Stimulated activated naive B cell treated with anti-CD40 and anti-IgM and Interleukin-4, amounts not matched to agents 10 μg/mL and 1 μg/mL and 100 μg/mL, for 72 hours (primary cell): ENCODE data around the gene HIGD1A.
"Not testable (repeated sequence)": the region's sequence is repeated elsewhere in the genome, so short reads cannot be mapped to it uniquely, and the experiment has no call there.

Source experiments
- ATAC-seq, 2 donors: fragments of 150-1000 bp; cut with Tn5 transposase; replicated peaks; 2 replicates each; pipeline ENCODE4 v1.10.0; 2021; ENCODE audit warnings: moderate library complexity in 1 of 2
- DNase-seq: peaks from one replicate; pipeline ENCODE4 v3.0.0; 2021
- H3K27ac Mint-ChIP-seq: one replicate; pipeline ENCODE4 v1.8.0; 2022; ENCODE audit warnings: mild to moderate bottlenecking, mixed read lengths
- H3K27me3 Mint-ChIP-seq, 2 donors: one replicate each; pipeline ENCODE4 v1.8.0; 2022; ENCODE audit warnings: mixed read lengths in 2 of 2
- H3K36me3 Mint-ChIP-seq, 2 donors: one replicate each; pipeline ENCODE4 v1.8.0; 2022; ENCODE audit warnings: mixed read lengths in 2 of 2, mild to moderate bottlenecking in 1 of 2
- H3K4me1 Mint-ChIP-seq, 2 donors: one replicate each; pipeline ENCODE4 v1.8.0; 2022; ENCODE audit warnings: mixed read lengths in 2 of 2, mild to moderate bottlenecking in 1 of 2
- H3K4me3 Mint-ChIP-seq, 2 donors: one replicate each; pipeline ENCODE4 v1.8.0; 2022; ENCODE audit warnings: mild to moderate bottlenecking in 2 of 2, mixed read lengths in 2 of 2, moderate library complexity in 1 of 2
- H3K9me3 Mint-ChIP-seq, 2 donors: one replicate each; pipeline ENCODE4 v1.8.0; 2022; ENCODE audit warnings: mixed read lengths in 2 of 2, mild to moderate bottlenecking in 1 of 2

HIGD1A gene

DNA sequence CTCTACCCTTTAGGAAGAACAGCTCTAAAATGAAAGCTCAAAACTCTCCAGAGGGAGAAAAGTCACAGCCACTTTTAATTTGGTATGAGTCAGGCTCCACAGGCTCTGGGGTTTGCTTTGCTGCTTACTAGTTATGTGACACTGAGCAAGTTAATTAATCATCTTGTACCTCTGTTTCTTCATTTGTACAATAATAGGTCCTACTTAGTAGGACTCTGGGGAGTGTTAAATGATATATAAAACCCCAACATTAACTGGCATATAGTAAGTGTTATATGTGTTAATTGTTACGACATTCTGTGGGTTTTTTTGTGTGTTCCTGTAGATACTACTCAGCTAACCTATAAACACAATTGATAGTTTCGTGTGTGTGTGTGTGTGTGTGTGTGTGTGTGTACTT is 11.5 kb upstream of the HIGD1A start:
- DNase-seq = no peak
- H3K4me1 Mint-ChIP-seq = peaks cover 10 to 13% of the 10 kb centered on the region in 2 donors
- H3K27me3 Mint-ChIP-seq = no peaks in the 10 kb centered on the region
- no peak overlapping the region for H3K27ac Mint-ChIP-seq
- H3K4me3 Mint-ChIP-seq = no peak overlapping the region
- H3K9me3 Mint-ChIP-seq = no peaks in the 10 kb centered on the region
- H3K36me3 Mint-ChIP-seq = no peaks in the 10 kb centered on the region
- ATAC-seq = no peak

DNA sequence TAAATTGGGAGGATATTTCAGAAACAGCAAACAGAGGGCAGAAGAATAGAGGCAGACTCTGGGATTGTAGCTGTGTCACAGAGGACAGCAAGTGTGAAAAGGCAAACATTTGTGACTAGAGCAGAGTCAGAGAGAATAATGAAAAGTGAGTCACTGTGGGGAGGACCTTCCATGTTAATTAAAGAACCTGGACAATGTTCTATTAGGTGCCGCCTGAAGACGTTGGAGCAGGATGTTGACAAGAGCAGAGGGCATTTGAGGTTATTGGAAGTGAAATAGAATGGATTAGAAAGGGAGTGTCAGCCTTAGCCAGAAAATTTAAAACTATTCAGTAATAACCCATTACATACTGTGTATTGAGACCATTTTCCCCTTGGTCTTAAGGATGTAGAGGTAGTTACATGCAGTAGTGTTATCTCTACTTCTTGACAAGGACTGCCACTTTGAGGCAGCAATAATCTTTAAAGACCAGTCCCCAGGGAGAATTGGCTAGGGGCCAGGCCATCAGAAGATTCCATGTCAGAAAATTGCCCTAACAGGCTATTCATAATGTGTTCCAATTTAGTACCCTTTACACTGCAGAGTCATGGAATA is 10.7 kb upstream of the HIGD1A start:
- peaks cover 12 to 15% of the 10 kb centered on the region in 2 donors for H3K4me1 Mint-ChIP-seq
- ATAC-seq = no peak
- no peaks in the 10 kb centered on the region for H3K9me3 Mint-ChIP-seq

GRCh38 chr3:42814246-42814645 is 10.0 kb upstream of the HIGD1A start:
- DNase-seq (no peak), ATAC-seq (no peak)
- H3K27me3 Mint-ChIP-seq = no peaks in the 10 kb centered on the region
- H3K36me3 Mint-ChIP-seq = peaks cover 0 to 1% of the 10 kb centered on the region in 2 donors
- H3K9me3 Mint-ChIP-seq = no peaks in the 10 kb centered on the region
- H3K27ac Mint-ChIP-seq = no peak overlapping the region
- H3K4me3 Mint-ChIP-seq = no peak overlapping the region
- H3K4me1 Mint-ChIP-seq = peaks cover 12 to 15% of the 10 kb centered on the region in 2 donors

More for the DNA sequence above, 10.7 kb upstream of the HIGD1A start:
- H3K27me3 Mint-ChIP-seq = no peaks in the 10 kb centered on the region
- DNase-seq = no peak
- H3K27ac Mint-ChIP-seq = no peak overlapping the region
- no peak overlapping the region for H3K4me3 Mint-ChIP-seq
- peaks cover 0 to 1% of the 10 kb centered on the region in 2 donors for H3K36me3 Mint-ChIP-seq

- not testable (repeated sequence) for ATAC-seq, DNase-seq, H3K9me3 Mint-ChIP-seq, H3K4me3 Mint-ChIP-seq, H3K27me3 Mint-ChIP-seq, H3K36me3 Mint-ChIP-seq
- peak overlapping the region; percentile 47 for H3K27ac Mint-ChIP-seq
- peaks cover 12 to 15% of the 10 kb centered on the region in 2 donors for H3K4me1 Mint-ChIP-seq
Measured at GRCh38 chr3:42811118-42811883, 7.0 kb upstream of the HIGD1A start.

DNA sequence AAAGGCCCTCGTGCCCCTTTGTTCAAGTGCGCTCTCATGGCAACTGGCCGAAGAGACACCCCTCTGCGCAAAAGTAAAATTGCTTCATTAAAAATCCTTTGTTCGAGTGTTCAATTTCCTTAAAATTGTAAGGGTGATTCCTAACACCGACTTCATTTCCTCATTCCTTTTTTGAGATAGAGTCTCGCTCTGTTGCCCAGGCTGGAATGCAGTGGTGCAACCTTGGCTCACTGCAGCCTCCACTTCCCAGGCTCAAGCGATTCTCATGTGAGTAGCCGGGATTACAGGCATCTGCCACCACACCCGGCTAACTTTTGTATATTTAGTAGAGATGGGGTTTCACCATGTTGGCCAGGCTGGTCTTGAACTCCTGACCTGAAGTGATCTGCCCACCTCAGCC is 6.4 kb upstream of the HIGD1A start:
- H3K9me3 Mint-ChIP-seq, H3K4me3 Mint-ChIP-seq, H3K36me3 Mint-ChIP-seq, DNase-seq, ATAC-seq, H3K27ac Mint-ChIP-seq: not testable (repeated sequence)
- Mint-ChIP-seq H3K27me3 (peaks cover 14 to 15% of the 10 kb centered on the region in 2 donors), H3K4me1 (peaks cover 12 to 15% of the 10 kb centered on the region in 2 donors)

GRCh38 chr3:42809202-42809601 is 4.9 kb upstream of the HIGD1A start, which contains the start of gene ACKR2:
Gene ACKR2, plus strand, starts transcription at chr3:42809445. Its CDS starts 55,058 bp downstream, at chr3:42864503.
- ATAC-seq = no peak
- H3K4me3 Mint-ChIP-seq = no peak within 1 kb of the TSS
- H3K4me1 Mint-ChIP-seq = peaks cover 14 to 15% of the 10 kb centered on the region in 2 donors
- no peaks in the 10 kb centered on the region for H3K9me3 Mint-ChIP-seq
- no peak for DNase-seq
- peaks cover 0 to 1% of the 10 kb centered on the region in 2 donors for H3K36me3 Mint-ChIP-seq
- no peak within 1 kb of the TSS for H3K27ac Mint-ChIP-seq
- peaks cover 21 to 22% of the 10 kb centered on the region in 2 donors for H3K27me3 Mint-ChIP-seq

DNA sequence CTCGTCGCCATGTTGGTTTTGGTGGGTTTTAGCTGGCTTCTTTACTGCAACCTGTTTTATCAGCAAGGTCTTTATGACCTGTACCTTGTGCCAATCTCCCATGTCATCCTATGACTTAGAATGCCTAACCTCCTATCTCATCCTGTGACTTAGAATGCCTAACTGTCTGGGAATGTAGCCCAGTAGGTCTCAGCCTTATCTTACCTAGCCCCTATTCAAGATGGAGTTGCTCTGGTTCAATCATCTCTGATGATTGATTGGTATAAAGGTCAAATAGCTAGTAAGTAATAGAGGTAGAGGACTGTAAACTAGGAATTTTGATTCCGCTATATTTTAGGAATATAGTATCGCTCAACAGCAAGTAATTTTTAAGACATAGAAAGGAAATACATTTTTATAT is 3.6 kb upstream of the HIGD1A start:
- no peak for ATAC-seq
- peaks cover 16 to 25% of the 10 kb centered on the region in 2 donors for H3K4me1 Mint-ChIP-seq
- no peak overlapping the region for H3K4me3 Mint-ChIP-seq

GRCh38 chr3:42805141-42805821 is 991 bp upstream of the HIGD1A start:
- Mint-ChIP-seq H3K4me1 (peaks cover 17 to 24% of the 10 kb centered on the region in 2 donors), H3K4me3 (peak overlapping the region; percentile 87 to 89), H3K27me3 (peaks cover 21 to 22% of the 10 kb centered on the region in 2 donors), H3K9me3 (no peaks in the 10 kb centered on the region), H3K36me3 (peaks cover 2 to 8% of the 10 kb centered on the region in 2 donors), H3K27ac (no peak overlapping the region)
- no peak for DNase-seq
- no peak for ATAC-seq

More for the DNA sequence above, 3.6 kb upstream of the HIGD1A start:
- DNase-seq = no peak
- H3K36me3 Mint-ChIP-seq = peaks cover 0 to 3% of the 10 kb centered on the region in 2 donors
- H3K9me3 Mint-ChIP-seq = no peaks in the 10 kb centered on the region
- peaks cover 21 to 22% of the 10 kb centered on the region in 2 donors for H3K27me3 Mint-ChIP-seq
- H3K27ac Mint-ChIP-seq = no peak overlapping the region

DNA sequence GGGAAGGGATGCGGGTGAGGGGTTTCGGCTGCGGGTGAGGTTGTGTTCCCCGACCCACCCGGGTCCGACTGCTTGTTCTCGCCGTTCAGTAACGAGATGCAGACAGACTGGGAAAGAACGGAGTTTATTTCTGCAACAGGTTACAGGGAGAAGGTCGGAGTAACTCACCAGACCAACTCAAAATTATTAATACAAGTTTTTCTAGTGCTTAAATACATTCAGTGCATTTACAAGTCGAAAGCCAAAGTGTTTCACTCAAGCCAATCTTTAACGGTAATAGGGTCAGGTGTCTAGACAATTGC is 492 bp upstream of the HIGD1A start:
- Mint-ChIP-seq H3K36me3 (peaks cover 2 to 10% of the 10 kb centered on the region in 2 donors), H3K4me1 (peaks cover 17 to 29% of the 10 kb centered on the region in 2 donors), H3K27me3 (peaks cover 21 to 22% of the 10 kb centered on the region in 2 donors), H3K4me3 (peak overlapping the region; percentile 87 to 89), H3K9me3 (no peaks in the 10 kb centered on the region), H3K27ac (peak overlapping the region; percentile 89)
- DNase-seq (no peak), ATAC-seq (peak; percentile 8 to 12)

DNA sequence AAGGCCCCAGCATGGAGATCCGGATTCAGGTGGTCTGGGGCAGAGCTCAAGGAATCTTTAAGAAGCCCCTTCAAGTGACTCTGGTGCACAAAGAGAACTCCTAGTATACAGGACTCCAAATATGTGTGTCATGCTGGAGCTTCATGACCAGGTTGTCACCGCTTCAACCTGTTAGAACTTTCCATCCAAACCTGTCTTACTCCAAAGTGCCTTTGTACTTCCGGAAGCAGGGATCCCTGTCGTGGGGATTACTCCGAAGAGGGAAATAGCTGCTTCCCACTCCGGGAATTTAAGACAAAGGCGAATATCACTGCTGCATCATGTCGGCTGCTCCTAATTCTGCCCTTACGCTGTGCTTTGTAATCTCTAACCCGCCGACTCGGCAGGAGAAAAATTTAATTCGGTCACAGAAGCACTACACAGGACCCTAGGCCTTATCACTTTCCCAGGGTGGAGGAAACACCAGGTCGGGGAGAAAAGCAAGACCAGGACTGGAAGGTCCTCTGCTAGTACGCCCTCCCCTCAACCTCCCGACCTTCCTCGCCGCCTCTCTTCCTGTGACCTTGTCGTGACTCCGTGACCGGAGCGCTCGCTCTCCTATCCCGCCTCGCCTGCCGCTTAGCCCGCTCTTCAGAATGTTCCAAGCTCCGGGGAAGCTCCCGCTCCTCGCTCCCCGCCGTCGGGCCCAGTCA is 730 bp downstream of the HIGD1A start:
- peaks cover 21 to 22% of the 10 kb centered on the region in 2 donors for H3K27me3 Mint-ChIP-seq
- H3K4me3 Mint-ChIP-seq = peak overlapping the region; percentile 87 to 89
- no peaks in the 10 kb centered on the region for H3K9me3 Mint-ChIP-seq
- H3K36me3 Mint-ChIP-seq = peaks cover 2 to 10% of the 10 kb centered on the region in 2 donors
- DNase-seq (no peak), ATAC-seq (peak; percentile 27 to 33)
- peak overlapping the region; percentile 89 for H3K27ac Mint-ChIP-seq
- H3K4me1 Mint-ChIP-seq = peaks cover 17 to 33% of the 10 kb centered on the region in 2 donors

DNA sequence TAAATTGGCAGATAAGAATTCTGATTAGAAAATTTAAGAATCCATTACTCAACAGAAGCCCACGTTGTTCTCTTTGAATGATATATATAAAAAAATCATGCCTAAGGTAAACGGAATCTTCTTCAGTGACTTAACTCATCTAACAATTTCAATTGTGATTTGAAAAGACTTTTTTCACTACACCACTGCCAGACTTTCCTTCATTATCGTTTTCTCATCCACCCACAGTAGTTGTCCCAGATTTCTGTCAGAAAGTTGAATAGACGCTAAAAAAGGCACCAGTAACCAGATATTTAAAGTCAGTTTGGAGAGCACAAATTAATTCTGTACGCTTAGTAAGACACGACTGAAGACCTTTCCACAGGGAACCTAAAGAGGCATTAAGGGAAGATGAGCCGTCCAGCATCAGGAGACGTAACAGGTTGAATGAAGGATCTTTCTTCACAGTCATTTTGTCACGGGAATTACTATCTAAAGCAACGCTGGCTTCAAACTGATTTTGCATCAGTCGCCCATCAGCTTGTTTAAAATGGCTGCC is 1.3 kb downstream of the HIGD1A start:
- H3K27me3 Mint-ChIP-seq = peaks cover 21 to 22% of the 10 kb centered on the region in 2 donors
- H3K4me1 Mint-ChIP-seq = peaks cover 17 to 33% of the 10 kb centered on the region in 2 donors
- H3K4me3 Mint-ChIP-seq = peak overlapping the region; percentile 87 to 89
- H3K36me3 Mint-ChIP-seq = peaks cover 2 to 10% of the 10 kb centered on the region in 2 donors
- DNase-seq (no peak), ATAC-seq (no peak)
- no peaks in the 10 kb centered on the region for H3K9me3 Mint-ChIP-seq
- H3K27ac Mint-ChIP-seq = no peak overlapping the region

DNA sequence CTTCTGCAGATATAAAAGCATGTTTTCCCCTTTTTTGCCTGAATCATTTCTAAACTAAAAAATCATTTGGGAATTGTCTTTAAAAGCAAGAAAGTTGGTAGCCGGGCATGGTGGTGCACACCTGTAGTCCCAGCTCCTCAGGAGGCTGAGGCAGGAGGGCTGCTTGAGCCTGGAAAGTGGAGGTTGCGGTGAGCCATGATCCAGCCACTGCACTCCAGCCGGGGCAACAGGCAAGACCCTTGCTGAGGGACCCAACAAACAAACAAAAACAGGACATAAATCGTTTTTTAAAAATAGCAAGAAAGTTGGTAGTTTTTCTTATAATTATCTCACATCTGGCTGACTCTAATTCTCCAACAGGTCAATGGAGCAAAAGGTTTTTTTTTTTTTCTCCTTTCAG is 2.5 kb downstream of the HIGD1A start:
- ATAC-seq = no peak
- Mint-ChIP-seq H3K27ac (no peak overlapping the region), H3K27me3 (peaks cover 16 to 18% of the 10 kb centered on the region in 2 donors), H3K4me1 (peaks cover 17 to 33% of the 10 kb centered on the region in 2 donors), H3K9me3 (no peaks in the 10 kb centered on the region), H3K36me3 (peaks cover 2 to 10% of the 10 kb centered on the region in 2 donors), H3K4me3 (no peak overlapping the region)
- DNase-seq = no peak

DNA sequence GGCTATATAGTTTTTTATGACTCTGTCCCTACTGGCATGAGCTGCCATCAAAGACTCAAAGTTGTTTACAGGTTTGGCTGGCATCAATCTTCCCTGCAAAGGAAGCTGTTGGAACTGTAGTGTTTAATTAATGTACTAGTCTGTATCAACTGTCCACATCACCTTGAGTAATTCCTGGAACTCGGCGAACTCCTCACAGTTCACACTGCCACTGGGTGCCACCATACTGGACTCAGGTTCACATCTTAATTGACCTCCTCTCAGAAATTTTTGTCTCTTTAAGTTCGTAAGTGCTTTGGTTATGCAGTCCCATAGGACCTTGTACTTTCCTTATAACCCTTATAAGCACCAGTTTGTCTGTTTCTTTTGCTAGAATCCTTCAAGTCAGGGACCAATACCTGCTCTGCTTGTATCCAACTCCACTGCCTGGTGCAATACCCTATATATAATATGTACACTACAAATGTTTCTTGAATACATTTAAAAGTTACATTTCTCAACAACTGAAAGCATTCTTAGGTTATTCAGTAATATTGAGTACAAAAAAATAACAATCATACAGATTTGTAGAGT is 3.2 kb downstream of the HIGD1A start:
- ATAC-seq (no peak), DNase-seq (no peak)
- Mint-ChIP-seq H3K4me3 (no peak overlapping the region), H3K27me3 (peaks cover 12% of the 10 kb centered on the region in 2 donors), H3K9me3 (no peaks in the 10 kb centered on the region), H3K4me1 (peaks cover 20 to 39% of the 10 kb centered on the region in 2 donors), H3K36me3 (peaks cover 2 to 12% of the 10 kb centered on the region in 2 donors), H3K27ac (no peak overlapping the region)
